Suppressor macrophage (primary cell): ENCODE measurements around the gene BMP6.

Source experiments
- DNase-seq, 4 experiments: peaks; one replicate each; pipeline ENCODE4 v3.0.0-alpha.2; 2020 to 2022

The BMP6 gene

DNA sequence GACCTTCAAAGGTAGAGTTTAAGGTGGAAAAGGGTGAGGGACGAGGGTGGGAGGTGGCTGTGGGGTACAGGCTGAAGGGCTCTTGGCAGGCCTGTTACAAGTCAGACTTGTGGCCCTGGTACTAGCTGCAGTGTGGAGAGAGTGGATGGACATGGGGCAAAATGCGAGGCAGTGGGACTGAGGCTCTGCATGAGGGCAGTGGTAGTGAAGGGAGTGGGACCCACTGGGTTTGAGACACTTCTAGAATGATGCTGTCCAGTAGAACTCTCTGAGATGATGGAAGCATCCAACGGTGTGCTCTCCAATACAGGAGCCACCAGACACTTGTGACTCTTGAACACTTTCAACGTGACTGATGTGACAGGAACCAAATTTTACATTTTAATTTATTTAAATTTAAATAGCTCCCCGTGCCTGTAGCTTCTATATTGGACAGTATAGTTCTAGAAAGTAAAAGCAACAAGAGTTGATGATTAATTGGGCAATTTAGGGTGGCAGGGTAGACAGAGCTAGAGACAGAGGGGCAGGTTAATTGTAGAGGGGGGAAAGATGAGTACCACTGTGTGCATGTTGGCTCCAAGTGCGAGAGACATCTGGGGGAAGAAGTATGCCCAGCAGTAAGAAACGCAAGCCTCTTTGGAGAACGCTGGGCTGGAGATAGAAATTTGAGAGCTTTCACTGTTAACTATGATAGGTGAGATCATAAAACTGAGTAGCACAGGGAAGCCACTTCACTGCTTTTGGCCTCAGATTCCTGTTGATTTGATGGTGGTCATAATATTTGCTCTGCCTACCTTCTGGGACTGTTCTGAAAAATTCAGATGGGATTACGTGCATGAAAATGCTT is 107.2 kb downstream of the BMP6 start:
- no peak for DNase-seq

DNA sequence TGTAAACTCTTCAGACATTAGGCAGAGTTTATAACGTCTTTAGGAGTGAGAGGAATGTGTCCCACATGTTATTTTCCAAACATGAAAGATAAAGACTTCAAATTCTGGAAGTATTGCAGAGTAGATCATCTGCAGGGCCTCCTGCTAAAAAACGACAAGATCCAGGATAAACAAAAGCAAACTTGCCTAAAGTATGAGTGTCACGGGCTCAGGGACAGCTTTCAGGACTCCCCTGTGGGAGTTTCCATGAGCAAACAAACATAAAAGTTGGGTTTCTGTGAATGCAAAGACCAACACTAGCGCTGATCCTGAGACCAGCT is 107.8 kb downstream of the BMP6 start:
- DNase-seq = no peak

DNA sequence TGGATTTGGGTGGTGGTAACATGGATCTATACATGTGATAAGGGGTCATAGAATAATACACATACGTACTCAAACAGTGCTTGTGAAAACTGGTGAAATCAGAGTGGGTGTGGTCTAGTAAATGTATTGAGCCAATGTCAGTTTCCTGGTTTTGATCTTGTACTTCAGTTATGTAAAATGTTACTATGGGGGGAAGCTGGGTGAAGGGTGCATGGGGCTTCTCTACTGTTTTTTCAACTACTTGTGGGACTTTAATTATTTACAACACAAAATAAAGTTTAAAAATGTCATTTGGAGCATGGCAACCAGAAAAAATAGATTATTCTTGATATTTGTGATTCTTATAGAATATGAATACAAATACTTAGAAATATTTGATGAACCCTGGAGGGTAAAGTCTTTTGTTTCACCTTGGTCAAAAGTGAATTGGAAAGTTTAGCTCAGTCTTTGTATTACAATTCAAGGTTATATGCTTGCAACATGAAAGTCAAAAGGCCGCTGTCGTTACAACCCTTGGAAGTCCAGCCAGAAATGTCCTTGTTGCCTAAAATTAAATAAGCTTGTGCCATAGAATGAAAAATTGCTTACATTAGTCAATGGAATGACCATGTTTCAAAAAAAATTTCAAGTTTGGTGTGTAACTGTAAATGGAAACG is 110.6 kb downstream of the BMP6 start:
- no peak for DNase-seq

DNA sequence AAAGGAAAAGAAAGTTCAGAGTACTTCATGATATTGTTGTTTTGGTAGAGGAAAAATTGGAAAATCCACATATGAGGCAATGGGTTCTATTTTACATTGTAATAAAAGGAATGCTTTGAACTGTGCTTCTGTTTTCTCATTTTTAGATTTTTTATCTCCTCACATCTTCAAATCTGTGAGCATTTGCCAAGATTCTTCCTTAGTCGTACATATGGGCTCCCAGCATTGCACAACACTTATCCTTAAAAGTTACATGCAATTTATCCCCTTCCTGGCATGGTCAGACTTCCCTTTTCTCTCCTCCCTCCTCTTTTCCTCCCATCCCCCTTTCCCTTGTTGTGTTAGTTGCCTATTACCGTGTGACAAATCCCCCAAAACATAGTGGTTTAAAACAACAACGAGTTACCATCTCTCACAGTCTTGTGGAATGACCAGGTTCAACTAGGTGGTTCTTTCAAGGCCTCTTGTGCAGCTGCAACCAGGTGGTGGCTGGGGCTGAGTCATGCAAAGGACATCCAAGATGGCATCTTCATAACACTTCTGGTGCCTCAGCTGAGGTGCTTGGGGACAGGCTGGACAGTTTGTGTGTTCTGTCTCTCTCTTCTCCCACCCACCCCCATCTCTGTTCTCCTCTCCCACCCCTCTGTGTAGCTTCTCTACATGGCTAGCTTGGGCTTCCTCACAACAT is 116.0 kb downstream of the BMP6 start:
- no peak for DNase-seq

DNA sequence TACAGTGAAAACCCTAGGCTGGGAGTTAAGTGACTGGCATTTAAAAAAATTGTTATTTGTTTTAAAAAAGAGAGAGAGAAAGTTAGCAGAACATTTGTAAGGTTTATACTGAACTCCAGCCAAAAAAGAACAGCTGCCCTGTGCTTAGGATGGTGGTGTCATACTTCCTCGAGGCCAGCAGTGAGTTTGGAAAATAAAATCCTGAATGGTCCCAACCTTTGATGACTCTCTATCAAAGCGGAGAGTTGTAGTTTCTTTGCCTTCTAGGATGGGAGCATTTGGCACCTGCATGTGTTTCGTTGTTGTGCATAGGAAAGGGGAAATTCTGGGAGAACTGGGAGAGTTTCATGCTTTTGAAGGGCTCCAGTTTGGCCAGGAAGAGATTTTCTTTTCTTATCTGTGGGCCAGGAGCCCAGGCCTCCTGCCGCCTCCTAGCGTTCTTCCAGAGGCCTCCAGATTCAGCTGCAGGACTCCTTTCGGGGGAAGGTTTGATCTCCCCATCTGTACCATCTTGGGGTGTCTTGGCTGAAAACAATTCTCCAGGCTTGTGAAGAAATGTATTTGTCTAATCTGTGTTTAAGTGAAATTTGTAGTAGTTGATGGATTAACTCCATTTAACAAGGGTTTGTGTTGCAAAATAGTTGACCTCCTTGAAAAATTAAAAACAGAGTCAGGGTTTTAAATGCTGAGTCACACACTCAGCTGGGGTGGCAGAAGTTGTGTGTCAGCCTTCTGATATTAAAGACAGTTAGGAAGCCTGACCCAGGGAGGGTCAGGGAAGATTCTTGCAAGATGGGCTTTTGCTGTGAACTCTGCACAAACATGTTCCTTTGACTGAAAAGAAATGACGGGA is 121.3 kb downstream of the BMP6 start:
- DNase-seq = no peak

DNA sequence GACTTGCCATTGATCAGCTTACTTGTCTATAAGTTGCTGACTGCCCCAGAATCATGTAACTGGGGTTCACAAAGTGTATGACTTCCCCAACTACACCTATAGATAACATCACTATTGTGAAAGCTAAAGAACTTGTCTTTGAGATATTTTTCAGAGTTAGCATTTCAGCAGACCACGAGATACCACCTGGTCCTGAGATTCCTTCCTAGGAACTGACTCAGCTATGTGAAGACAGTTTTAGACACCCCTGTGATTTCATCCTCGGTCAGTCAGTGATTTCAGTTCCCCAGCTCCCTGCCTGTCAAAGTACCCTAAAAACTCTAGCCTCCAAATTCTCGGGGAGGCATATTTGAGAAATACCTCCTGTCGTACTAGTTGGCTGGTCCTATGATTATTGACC is 122.3 kb downstream of the BMP6 start:
- no peak for DNase-seq

DNA sequence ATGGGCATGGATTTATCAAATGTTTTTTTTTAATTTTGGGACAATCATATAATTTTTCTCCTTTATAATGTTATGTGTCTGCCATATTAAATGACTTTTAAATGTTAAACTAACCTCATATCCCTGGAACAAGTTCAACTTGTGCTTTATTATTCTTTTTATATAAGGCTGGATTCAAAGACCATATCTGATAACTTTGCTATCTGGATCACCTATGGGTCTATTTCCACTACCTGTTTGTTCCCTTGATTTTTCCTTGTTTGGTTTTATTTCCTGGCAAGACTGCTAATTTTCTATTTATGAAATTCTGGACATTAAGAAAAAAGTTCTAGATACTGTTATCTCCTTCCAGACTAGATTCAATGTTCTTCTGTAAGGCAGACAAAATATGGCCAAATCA is 125.9 kb downstream of the BMP6 start:
- no peak for DNase-seq

DNA sequence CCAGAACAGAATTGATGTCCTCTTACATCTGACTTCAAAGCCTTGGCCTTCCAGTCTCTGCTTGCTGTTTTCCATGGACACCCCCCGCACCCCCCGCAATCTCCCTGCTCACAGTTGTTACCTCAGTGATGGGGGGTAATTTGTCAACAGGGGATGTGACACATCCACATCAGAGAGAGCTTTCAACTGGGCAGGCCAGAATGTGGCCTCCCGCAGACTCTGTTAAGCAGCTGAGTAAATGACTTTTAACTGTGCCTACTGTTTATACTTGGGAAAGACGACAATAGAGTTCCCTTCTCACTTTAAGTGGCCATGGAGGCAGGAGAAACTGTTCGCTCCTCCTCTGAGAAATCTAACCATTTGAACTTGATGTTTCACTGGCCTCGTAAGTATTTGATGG is 133.7 kb downstream of the BMP6 start:
- DNase-seq = no peak

DNA sequence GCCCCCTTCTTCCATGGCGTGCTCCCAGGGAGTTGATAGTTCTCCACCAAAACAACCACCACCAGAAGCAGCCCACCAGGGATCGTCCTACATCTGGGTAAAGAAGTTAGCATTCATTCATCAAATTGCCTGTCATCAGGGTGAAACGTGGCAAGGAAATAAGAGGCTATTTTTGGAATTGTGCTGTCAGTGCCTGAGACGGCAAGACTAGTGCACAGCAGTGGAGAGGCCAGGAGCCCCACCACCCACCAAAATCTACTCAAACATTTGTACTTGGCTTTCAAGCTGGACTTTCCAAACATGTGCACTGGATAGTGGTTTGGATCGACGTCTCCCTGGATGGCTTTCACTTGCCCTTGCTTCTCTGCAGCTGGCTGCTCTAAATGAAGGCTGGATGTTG is 139.9 kb downstream of the BMP6 start:
- DNase-seq = no peak

DNA sequence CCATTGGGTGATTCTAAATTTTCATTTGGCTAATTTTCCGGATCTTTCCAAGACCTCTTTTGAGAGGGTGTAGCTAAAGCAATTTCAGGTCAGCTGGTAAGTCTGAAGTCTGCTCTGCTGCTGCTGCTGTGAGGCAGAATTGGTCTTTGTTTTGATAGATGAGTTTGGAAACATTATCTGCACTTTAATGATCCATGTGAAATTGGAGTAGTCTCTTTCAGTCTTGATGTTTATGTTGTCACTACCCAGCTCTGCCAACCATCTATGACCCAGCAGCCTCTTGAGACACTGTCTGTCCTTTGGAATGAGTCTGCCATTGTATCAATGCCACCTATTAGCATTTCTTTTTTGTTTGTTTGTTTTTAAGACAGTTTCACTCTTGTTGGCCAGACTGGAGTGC is 140.6 kb downstream of the BMP6 start:
- DNase-seq = no peak

DNA sequence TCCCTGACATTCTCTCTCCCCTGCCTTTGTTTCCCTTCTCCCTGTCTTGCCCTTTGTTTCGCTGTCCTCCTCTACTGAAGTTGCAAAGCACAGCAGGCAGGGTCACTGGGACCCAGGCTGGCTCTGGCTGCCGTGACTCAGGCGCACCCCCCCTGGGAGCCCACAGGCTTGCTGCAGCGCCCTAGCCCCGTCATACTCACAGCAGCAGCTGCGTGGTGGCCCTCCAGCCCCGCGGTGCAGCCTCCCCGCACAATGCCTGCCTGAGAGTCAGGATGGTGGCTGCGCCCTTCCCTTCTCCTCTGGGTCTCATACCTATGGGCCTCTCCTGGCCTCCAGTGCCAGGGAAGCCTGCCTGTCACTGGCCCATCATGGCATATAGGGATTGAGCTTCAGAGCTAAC is 143.0 kb downstream of the BMP6 start:
- no peak for DNase-seq

DNA sequence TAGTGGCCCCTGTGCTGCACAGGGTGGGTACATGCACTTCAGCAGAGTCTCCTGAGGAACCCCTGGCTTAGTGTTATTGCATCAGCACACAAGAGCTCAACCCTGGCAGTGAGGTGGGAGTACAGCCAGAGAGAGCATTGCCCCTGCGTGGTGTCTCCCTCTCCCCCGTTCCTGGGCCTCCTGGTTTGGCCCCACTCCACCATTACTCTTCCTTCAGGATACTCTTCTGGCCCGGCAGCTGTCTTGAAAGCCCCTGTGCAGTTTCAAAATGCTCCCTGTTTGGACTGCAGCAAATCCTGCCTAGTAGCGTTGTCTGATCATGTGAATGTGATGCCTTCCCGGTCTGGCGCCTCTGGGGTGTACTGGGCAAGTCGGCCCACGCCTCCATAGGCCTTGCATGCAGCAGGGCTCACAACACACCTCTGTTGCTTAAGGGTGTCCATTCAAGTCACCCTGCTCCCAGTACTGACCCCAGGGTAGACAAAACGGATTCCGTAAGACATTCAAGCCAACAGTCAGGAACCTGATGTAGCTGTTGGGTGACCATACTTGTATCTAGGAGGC is 152.6 kb downstream of the BMP6 start:
- no peak for DNase-seq

DNA sequence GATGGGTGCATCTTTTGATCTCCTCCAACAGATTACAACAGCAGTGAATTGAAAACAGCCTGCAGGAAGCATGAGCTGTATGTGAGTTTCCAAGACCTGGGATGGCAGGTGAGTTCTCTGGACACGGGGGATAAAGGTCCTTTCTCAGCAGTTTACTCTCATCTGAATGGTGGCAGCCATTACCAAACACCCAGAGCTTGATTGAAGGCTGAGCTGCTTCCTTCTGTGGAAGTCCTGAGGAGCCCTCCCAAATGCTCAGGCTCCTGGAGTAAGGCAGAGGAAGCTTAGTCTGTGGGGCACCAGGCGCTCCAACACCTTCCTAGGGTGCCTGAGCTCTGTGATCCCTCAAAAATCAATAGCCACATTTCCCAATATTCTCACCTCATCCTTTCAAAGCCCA is 153.1 kb downstream of the BMP6 start:
- no peak for DNase-seq

DNA sequence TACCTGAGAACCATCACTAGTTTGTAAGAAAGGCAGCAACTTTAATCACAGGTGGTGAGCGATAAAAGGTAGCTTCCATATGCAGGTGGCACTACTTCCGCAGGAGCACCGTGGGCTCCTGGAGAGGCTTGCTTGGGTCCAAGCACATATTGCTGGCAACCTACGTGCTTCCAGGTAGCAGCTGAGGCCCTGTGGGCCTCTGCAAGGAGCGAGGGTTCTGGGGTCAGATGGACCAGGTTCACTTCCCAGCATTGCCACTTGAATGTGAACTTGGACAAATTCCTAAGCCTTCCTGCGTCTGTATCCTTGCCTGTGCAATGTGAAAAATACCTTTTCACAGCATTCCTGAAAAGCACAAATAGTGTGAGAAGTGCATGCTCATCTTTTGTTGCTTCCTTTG is 153.7 kb downstream of the BMP6 start:
- DNase-seq = no peak

DNA sequence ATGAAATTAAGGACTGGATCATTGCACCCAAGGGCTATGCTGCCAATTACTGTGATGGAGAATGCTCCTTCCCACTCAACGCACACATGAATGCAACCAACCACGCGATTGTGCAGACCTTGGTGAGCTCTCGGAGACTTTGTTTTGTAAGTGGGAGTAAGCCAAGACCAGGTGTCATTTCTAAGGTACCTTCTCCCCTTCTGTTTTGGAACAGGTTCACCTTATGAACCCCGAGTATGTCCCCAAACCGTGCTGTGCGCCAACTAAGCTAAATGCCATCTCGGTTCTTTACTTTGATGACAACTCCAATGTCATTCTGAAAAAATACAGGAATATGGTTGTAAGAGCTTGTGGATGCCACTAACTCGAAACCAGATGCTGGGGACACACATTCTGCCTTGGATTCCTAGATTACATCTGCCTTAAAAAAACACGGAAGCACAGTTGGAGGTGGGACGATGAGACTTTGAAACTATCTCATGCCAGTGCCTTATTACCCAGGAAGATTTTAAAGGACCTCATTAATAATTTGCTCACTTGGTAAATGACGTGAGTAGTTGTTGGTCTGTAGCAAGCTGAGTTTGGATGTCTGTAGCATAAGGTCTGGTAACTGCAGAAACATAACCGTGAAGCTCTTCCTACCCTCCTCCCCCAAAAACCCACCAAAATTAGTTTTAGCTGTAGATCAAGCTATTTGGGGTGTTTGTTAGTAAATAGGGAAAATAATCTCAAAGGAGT is 154.2 kb downstream of the BMP6 start:
- no peak for DNase-seq

DNA sequence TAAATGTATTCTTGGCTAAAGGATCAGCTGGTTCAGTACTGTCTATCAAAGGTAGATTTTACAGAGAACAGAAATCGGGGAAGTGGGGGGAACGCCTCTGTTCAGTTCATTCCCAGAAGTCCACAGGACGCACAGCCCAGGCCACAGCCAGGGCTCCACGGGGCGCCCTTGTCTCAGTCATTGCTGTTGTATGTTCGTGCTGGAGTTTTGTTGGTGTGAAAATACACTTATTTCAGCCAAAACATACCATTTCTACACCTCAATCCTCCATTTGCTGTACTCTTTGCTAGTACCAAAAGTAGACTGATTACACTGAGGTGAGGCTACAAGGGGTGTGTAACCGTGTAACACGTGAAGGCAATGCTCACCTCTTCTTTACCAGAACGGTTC is 154.8 kb downstream of the BMP6 start:
- no peak for DNase-seq

DNA sequence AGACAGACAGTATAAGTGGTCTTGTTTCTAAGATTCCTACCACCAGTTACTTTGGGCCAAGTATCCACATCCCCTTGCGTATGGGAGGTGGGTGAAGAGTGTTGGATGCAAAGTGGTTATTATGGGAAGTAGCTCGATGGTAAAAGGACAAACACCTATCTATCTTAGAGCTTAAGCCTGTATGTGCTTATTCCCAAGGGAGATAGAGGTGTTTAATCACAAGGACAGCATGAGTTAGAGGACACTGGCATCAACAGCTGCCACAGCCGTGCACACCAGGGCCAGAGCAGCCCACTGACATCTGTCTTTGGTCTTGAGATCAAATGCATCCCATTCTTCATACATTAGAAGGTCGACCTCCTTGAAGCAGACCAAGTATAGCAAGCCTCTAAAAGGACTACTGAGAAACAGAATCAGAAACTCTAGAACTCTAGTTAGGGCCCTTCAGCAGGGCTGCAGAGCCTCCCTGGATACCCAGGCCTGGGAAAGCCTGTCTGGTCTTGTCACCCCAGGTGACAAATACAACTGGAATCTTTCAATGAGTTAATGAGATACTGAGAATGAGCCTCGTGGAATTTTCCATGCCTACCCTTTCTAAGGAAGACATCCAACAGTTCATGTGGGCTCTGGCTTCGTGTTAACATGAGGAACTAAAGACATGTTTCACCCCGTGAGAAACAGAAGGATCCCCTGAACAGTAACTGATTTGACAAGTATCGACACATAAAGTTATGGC is 156.0 kb downstream of the BMP6 start:
- DNase-seq = no peak

DNA sequence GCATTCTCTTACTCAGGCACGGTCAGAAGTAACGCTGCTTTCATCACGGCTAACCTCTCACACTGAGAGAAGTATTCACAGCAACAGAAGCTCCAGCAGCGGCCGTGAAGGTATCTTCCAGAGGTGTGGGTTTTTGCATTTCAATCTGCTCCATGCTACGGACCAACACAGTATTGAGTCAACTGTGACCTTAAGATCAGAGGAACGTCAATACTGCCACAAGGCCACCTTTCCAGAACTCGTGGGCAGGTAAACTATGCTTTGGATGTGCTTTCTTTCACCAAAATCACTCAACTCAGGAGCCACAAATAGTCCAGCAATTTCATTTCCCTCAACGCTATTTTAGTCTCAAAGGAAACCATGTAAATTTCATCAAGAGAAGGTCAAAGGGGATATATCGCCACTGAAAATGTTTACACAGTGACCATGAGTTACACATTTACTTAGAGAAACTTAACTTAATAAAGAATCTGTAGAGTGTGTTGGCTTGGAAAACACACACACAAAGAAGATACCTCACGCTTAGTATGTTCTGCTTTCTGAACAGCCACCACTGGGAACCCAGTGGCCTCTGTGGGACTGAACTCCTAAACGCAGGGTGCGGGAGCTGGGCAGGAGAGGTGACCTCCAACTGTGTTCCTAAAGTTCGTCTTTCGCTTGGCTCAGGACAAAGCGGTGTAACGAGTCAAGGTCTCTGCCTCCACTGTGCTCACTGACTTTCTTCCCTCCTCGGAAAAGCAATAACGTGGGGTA is 156.8 kb downstream of the BMP6 start:
- no peak for DNase-seq

DNA sequence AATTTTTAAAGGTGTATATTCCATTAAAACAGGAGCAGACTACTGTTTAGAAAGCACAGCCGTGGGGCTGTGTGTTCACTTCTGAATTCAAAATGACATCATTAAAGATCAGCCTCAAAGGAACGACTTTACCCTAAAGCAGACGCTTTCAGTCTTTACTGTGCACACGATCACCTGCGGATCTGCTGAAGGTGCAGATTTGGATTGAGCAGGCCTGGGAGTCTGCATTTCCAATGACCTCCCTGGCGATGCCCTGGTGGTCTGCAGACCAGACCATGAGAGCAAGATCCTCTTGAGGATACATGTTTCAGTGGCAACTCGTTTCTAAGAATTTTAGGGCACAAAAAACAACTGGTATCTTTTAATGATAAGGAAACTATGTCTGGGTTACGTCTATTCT is 157.5 kb downstream of the BMP6 start:
- no peak for DNase-seq

DNA sequence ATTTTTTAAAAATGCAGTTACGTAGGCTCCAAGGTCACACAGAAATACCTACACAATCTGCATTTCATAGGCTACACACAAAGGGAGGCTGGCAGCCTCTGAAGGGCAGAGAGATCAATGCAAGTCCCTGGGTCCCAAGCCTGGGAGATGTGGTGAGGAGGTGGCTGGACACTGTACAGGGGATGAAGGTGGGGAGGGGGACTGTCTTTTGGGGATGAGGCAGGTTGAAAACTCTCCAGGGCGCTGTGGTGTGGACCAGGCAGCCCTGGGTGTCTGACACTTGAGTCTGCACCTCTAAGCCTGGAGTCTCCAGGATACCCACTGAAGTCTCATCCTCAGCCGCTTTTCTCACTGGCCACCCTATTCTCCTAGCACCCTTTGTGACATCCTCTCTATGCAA is 160.2 kb downstream of the BMP6 start:
- DNase-seq = no peak
